Heart right ventricle (tissue), 16 donors: ENCODE data around the gene STYXL1. TPM values are rescaled to one million over a fixed set of nuclear protein-coding genes. Genes with fewer than 3 reads are reported as not detected.
"Not testable (repeated sequence)": the region's sequence is repeated elsewhere in the genome, so short reads cannot be mapped to it uniquely, and the experiment has no call there.

Experiments
- ATAC-seq, 8 donors: fragments of 200-7000 bp; cut with Tn5 transposase; one replicate each; pipeline ENCODE4 v1.9.1; 2020; ENCODE audit warnings: mild to moderate bottlenecking in 8 of 8, moderate library complexity in 8 of 8, moderate number of reproducible peaks in 1 of 8
- DNase-seq, 2 donors: peaks; one replicate each; pipeline ENCODE4 v3.0.0-alpha.2; 2020
- H3K27ac ChIP-seq, 10 donors: fragments of 200-600 bp; sonication (generic) in 2 of 10; one replicate each; pipeline versions ENCODE4 v1.5.0 to v1.8.0; 2020 to 2022; ENCODE audit warnings: mild to moderate bottlenecking in 3 of 10
- H3K27me3 ChIP-seq, 7 donors: fragments of 200-600 bp; one replicate each; pipeline ENCODE4 v1.8.0; 2021 to 2022; ENCODE audit warnings: mild to moderate bottlenecking in 2 of 7
- H3K36me3 ChIP-seq, 9 donors: fragments of 200-600 bp; sonication (generic) in 1 of 9; one replicate each; pipeline versions ENCODE4 v1.5.0 to v1.8.0; 2020 to 2022; ENCODE audit warnings: mild to moderate bottlenecking in 2 of 9
- H3K4me1 ChIP-seq, 9 donors: fragments of 200-600 bp; sonication (generic) in 1 of 9; one replicate each; pipeline versions ENCODE4 v1.5.0 to v1.8.0; 2020 to 2022; ENCODE audit warnings: mild to moderate bottlenecking in 4 of 9
- H3K4me3 ChIP-seq, 10 donors: fragments of 200-600 bp; sonication (generic) in 2 of 10; one replicate each; pipeline versions ENCODE4 v1.5.0 to v1.8.0; 2020 to 2022; ENCODE audit warnings: mild to moderate bottlenecking in 7 of 10, moderate library complexity in 2 of 10
- H3K9me3 ChIP-seq, 11 donors: fragments of 200-600 bp in 10 of 11; sonication (generic) in 2 of 11; one replicate each; pipeline versions ENCODE4 v1.5.0 to v1.8.0; 2013 to 2022; ENCODE audit warnings: mild to moderate bottlenecking in 2 of 11, control low read depth in 1 of 11, moderate library complexity in 1 of 11
- CTCF ChIP-seq, 9 donors: fragments of 200-600 bp; sonication (generic) in 2 of 9; IDR thresholded peaks; one replicate each; pipeline versions ENCODE4 v1.5.0 to v1.8.0; 2021 to 2022; ENCODE audit warnings: antibody characterized with exemption in 9 of 9, mild to moderate bottlenecking in 5 of 9, moderate library complexity in 1 of 9
- WGBS, 2 donors: extraction: QIAGEN DNeasy Blood & Tissue Kit; methylation state at CpG; one replicate each; pipeline ENCODE4 v1.1.7; 2013; ENCODE audit warnings: inconsistent platforms in 1 of 2; 5-methylcytosine and 5-hydroxymethylcytosine counted together
- intact Hi-C, 10 donors: fragments of 100-400 bp; cut with DNase I; formaldehyde crosslinking; loops; one replicate each; pipeline versions ENCODE4 v1.11.1 to v1.14.2; 2022
- polyA plus RNA-seq, 2 donors: library from polyadenylated mRNA; stranded (reverse); fragments of 200-250 nt; gene quantifications; one replicate each; pipeline ENCODE4 v1.2.3, GENCODE V29; 2013
- total RNA-seq, 10 donors: library from RNA; stranded (reverse); fragmentation: NEBNext Ultra II Directional in 3 of 10; extraction: Animal tissue kit (Norgen Biotek cat#: 25700) in 3 of 10; gene quantifications; one replicate each; pipeline versions ENCODE4 v1.2.1 to v1.2.4, GENCODE V29; 2021 to 2023
- donor health status: Arrhythmogenic right ventricular cardiomyopathy.
- donor health status: ischemic (EF 13 %, LVEDD 7.1; RV severe dilation, severe dysfunction).
- donor health status: healthy with polysubstance abuse.
- donor health status: DM: no; HTN: yes; CAD: no.
- donor health status: DM: no; HTN: no; CAD: no.
- donor health status: ischemic (EF 25% LVEDD 6.9; RV normal size, moderate dysfunction).
- donor health status: ischemic (EF 25% LVEDD 5.7; RV mildly dilated, moderate dysfunction).
- donor health status: healthy.
- donor health status: DM: yes; HTN: yes; CAD: no.
- donor health status: Ischemic cardiomyopathy.
- donor health status: ischemic (EF 35%, LVEDD 5.7; RV mildly dilated, moderate dysfunction).
- donor health status: nonischemic (EF 11% LVEDD 7.7; RV severe dilation, severe dysfunction).
- donor health status: DM: yes; HTN: yes; CAD: no.
- donor health status: PGD.
- donor health status: ischemic (EF 29% LVEDD 5.4; RV normal size, mild dysfunction).
- donor health status: nonischemic (EF 23%, LVEDD 6.1; RV moderate dilation, normal function).

Gene STYXL1
- total and polyA plus RNA-seq, 12 donors = 11.0 to 53.9 (median 17.7) TPM

- Histone ChIP-seq H3K4me1 (peaks cover 0 to 48% (median 23%) of the 10 kb centered on the region in 9 donors), H3K27me3 (no peaks in the 10 kb centered on the region), H3K27ac (peak overlapping the region in 6 of 10 donors; percentile 31 to 76 (median 50)), H3K36me3 (peaks cover 4 to 100% (median 66%) of the 10 kb centered on the region in 9 donors), H3K4me3 (no peak overlapping the region), H3K9me3 (no peaks in the 10 kb centered on the region)
- peak; percentile 56 to 79 (median 66) for ATAC-seq
- intact Hi-C loops = loop anchor here in 1 of 10 donors (10.0 kb wide), 1 partner anchor 224 kb away; no protein-coding TSS in a partner anchor
- TF ChIP-seq CTCF (IDR thresholded peaks at IDR 0.05) = no peak
- DNase-seq = peak; percentile 55 to 81
- WGBS, 2 donors = 35 to 41% methylated on average over 6 of the region's 6 CpGs
These were observed 13.0 kb upstream of the STYXL1 start for GRCh38 chr7:76060842-76061241.

- not testable (repeated sequence) for ATAC-seq
- 96% methylated on average over 7 of the region's 7 CpGs for WGBS, 2 donors
These were observed 10.9 kb upstream of the STYXL1 start for GRCh38 chr7:76058745-76059144.

GRCh38 chr7:76057813-76058145 lies 10.0 kb upstream of the STYXL1 start:
- H3K27ac ChIP-seq = peak overlapping the region in 3 of 10 donors; percentile 13 to 81 (median 44)
- H3K9me3 ChIP-seq = no peaks in the 10 kb centered on the region
- peaks cover 0 to 60% (median 27%) of the 10 kb centered on the region in 9 donors for H3K4me1 ChIP-seq
- DNase-seq = no peak
- TF ChIP-seq CTCF (IDR thresholded peaks at IDR 0.05) = no peak
- peaks cover 0 to 100% (median 40%) of the 10 kb centered on the region in 9 donors for H3K36me3 ChIP-seq
- 69% methylated on average over 11 of the region's 11 CpGs for WGBS, 2 donors
- peak in 3 of 8 donors; percentile 27 to 82 (median 79) for ATAC-seq
- H3K4me3 ChIP-seq = no peak overlapping the region
- H3K27me3 ChIP-seq = no peaks in the 10 kb centered on the region
- intact Hi-C loops = loop anchor here in 1 of 10 donors (5.0 kb wide), 1 partner anchor 75 kb away; no protein-coding TSS in a partner anchor

More at GRCh38 chr7:76058745-76059144, 10.9 kb upstream of the STYXL1 start:
- intact Hi-C loops = loop anchor here in 1 of 10 donors (5.0 kb wide), 1 partner anchor 74 kb away; no protein-coding TSS in a partner anchor
- DNase-seq, H3K9me3 ChIP-seq, H3K4me3 ChIP-seq, H3K27me3 ChIP-seq: not testable (repeated sequence)
- Histone ChIP-seq H3K4me1 (peaks cover 0 to 56% (median 30%) of the 10 kb centered on the region in 9 donors), H3K36me3 (peaks cover 0 to 100% (median 49%) of the 10 kb centered on the region in 9 donors), H3K27ac (peak overlapping the region in 1 of 10 donors; percentile 1)

GRCh38 chr7:76057103-76057812 lies 9.5 kb upstream of the STYXL1 start:
- intact Hi-C loops = loop anchor here in 1 of 10 donors (5.0 kb wide), 1 partner anchor 75 kb away; no protein-coding TSS in a partner anchor
- peaks cover 0 to 65% (median 29%) of the 10 kb centered on the region in 9 donors for H3K4me1 ChIP-seq
- H3K4me3 ChIP-seq = no peak overlapping the region
- H3K27ac ChIP-seq = peak overlapping the region in 4 of 10 donors; percentile 13 to 81 (median 30)
- ATAC-seq = no peak
- H3K36me3 ChIP-seq = peaks cover 0 to 100% (median 36%) of the 10 kb centered on the region in 9 donors
- WGBS, 2 donors = 76 to 80% methylated on average over 18 of the region's 18 CpGs
- DNase-seq = no peak
- H3K9me3 ChIP-seq = no peaks in the 10 kb centered on the region
- TF ChIP-seq CTCF (IDR thresholded peaks at IDR 0.05) = no peak
- H3K27me3 ChIP-seq = no peaks in the 10 kb centered on the region
